OCI-LY7 (cell line): ENCODE data around the gene AHCTF1.

ENCODE experiments used
- CTCF ChIP-seq: fragments of 200-600 bp; sonication (generic); conservative IDR thresholded peaks from 2 replicates; pipeline ENCODE4 v1.5.1; 2014; ENCODE audit warnings: mild to moderate bottlenecking, antibody characterized with exemption, low read length, moderate library complexity, mixed read lengths
- EZH2phosphoT487 ChIP-seq: fragments of 200-600 bp; sonication (generic); IDR thresholded peaks from 2 replicates; pipeline ENCODE4 v1.6.1; 2018; ENCODE audit warnings: low read depth, borderline replicate concordance, mild to moderate bottlenecking, mixed run types, antibody characterized with exemption, low read length, moderate library complexity, mixed read lengths

DNA sequence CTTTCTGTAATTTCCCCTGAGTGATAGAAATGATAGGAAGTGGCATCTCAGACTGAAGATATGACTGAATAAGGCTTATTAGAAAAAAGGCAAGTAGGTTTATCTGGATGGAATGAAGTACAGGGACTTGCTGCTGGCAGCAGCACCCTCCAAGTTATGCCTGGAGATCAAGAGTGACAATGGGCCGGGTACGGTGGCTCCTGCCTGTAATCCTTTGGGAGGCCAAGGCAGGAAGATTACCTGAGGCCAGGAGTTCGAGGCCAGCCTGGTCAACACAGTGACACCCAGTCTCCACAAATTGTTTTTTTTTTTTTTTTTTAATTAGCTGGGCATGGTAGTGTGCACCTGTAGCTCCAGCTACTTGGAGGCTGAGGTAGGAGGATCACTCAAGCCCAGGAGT is 119.8 kb downstream of the AHCTF1 start:
- TF ChIP-seq CTCF (no peak), EZH2phosphoT487 (no peak)
